Tongue (tissue), 2 donors: ENCODE measurements around the gene PWWP2A. TPM values are rescaled to one million over a fixed set of nuclear protein-coding genes. Genes with fewer than 3 reads are reported as not detected.
A peak's percentile ranks its signal among the peaks of the same experiment; 100 is the strongest.

Experiments
- DNase-seq: peaks from one replicate; pipeline ENCODE4 v3.0.0-alpha.2; 2015
- total RNA-seq: library from RNA; depleted of rRNA; stranded (reverse); fragments of >200 nt; gene quantifications from one replicate; pipeline ENCODE4 v1.2.3, GENCODE V29; 2014

Gene PWWP2A
- total RNA-seq, 1 donor from 2014 or later, result 25.6 TPM

- peak; percentile 28 for DNase-seq
These were observed 14.0 kb upstream of the PWWP2A start for GRCh38 chr5:160133071-160133917.

DNA sequence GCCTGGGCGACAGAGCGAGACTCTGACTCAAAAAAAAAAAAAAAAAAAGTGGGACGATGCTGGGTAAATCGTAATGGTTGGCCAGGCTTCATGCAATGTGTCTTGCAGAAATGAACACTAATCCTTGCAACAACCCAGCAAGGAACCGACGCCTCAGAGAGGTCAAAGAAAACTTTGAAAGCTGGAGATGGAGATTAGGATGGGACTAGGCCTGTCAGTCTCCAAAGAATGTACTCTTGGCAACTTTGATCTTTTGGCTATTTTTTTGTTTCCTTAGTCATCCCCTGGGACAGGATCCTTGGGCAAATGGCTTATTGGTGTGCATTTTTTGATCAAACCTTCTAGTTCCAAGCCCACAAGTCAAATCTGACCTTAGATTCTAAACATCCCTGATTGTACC is 10.6 kb upstream of the PWWP2A start:
- DNase-seq, result no peak

DNA sequence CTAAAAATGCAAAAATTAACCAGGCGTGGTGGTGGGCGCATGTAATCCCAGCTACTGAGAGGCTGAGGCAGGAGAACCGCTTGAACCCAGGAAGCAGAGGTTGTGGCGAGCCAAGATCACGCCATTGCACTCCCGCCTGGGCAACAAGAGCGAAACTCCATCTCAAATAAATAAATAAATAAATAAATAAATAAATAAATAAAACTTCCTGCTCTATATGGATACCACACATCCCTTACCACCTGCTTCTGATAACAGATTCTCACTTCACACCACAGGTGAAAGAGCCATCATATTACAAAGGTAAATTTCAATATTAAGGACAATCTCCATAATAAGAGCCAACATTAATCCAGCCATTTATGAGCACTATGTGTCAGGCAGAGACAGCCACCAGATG is 9.4 kb upstream of the PWWP2A start:
- DNase-seq, result no peak

DNA sequence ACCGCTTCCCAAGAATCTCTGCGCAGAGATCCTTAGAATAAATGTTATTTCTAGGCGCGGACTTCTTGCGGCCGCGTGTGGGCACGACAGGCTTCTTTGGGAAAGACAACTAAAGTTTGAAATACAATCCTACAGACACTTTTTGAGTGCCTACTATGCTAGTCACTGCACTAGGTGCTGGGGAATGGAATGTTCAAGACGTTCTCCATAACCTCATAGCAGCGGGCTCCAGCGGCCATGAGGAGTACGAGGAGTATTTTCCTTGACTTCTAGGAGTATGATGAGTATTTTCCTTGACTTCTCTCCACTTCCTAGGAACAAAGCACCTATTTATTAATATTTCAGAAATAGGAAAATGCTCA is 636 bp upstream of the PWWP2A start:
- DNase-seq, result no peak

DNA sequence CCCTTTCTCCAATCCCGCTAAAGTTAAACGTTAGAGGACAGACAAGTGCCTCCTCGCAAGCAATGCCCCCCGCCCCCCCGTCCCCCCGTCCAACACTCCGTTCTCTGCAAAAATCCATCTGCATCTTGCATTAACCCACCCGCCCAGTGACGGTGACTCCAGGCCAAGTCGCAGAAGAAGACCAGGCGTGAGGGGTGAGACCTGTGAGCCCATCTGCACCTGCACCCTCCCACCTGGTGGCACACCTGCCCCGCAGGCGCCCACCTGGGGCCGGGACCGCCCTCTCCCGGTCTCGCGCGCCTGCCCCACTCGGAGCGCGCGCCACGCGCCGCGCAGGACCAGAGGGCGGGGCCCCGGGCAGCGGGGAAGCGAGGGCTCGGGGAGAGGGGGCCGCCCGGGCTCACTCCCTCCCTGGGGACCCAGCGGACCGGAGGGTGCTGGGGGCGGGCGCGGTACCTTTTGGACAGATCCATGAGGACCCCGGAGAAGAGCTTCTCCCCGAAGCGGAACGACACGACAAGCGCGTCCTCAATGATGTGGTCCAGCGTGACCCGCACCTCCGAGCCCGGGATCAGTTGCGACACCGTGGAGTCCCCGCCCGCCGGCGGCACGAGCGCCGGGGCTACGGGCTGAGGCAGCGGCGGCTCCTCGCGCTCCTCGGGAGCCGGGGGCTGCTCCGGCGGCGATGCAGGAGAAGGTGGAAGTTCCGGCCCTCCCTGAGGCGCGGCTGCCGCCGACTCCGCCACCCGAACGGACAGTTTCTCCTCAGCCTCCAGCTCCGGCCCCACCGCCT is 705 bp downstream of the PWWP2A start:
- peak; percentile 53 for DNase-seq

DNA sequence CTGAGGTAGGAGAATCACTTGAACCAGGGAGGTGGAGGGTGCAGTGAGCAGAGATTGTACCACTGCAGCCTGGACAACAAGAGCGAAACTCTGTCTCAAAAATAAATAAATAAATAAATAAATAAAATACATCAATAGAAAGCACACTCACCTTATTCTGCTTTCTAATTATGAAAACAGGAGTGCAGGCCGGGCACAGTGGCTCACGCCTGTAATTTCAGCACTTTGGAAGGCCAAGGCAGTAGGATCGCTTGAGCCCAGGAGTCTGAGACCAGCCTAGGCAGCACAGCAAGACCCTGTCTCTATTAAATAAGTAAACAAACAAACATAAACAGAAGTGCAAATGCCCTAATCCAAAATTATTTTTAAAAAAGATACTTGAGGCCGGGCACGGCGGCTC is 2.3 kb downstream of the PWWP2A start:
- no peak for DNase-seq

GRCh38 chr5:160108124-160108523 is 11.1 kb downstream of the PWWP2A start:
- no peak for DNase-seq

DNA sequence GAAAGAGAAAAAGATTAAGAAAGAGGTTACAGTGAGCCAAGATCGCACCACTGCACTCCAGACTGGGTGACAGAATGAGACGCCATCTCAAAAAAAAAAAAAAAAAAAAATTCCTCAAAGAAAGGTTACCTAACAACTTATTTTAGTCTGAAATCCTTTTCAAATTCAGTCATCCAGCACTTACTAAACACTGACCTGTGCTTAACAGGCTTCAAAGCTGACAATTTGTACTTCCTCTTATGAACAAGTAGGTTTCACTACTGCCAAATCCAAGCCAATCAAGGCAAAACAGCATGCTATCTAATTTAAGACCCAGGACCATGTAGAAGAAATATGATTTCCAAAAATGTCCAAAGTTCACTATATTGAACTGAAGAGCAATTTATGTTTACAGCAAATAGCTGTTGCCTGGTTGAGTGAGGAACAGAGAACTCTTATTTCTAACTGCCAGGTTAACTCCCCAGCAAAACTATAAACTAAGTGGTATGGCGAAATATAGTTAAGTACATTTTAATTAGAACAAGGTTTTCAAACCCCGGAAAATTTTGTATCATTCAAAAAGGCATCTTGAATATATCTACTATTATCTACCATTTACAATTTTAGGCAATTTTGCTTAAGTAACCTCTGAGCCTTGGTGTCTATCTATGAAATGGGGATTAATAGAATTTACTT is 13.4 kb downstream of the PWWP2A start:
- DNase-seq, result no peak

GRCh38 chr5:160097991-160098390 is 21.3 kb downstream of the PWWP2A start:
- DNase-seq, result no peak

- no peak for DNase-seq
These were observed 23.1 kb downstream of the PWWP2A start for GRCh38 chr5:160096178-160096577.

DNA sequence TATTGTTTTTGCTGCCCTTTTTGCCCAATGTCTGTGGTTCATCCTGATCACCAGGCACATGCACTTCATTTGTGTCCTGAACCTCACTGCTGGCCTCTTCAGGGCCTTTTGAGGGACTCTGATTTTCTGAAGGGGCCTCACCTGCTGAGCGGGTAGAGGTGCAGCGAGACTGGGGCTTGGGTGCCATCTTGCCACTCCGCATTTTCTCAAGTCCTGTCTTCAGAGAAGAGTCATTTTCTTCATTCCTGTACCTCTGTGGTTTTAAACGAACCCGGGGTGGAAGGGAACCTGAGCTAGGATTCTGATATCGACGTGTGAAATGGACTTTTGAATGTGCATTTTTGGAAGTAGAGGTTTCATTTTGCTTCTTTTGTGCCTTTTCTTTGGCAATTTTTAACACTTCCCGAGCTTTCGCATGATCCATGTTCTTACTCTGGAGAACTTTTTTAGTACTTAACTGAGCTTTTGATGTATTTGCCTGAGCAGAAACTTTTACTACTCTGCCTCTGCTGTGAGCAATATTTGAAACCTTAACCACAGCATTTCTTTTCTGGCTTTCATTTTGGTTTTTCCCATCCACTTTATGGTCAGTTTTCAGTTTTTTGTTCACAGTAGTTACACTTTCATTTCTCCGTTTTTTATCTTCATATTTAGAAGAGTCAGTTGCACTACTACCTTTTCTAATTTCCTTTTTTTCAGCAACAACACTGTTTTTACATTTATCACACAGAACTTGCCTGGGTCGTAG is 26.1 kb downstream of the PWWP2A start:
- DNase-seq, result no peak

DNA sequence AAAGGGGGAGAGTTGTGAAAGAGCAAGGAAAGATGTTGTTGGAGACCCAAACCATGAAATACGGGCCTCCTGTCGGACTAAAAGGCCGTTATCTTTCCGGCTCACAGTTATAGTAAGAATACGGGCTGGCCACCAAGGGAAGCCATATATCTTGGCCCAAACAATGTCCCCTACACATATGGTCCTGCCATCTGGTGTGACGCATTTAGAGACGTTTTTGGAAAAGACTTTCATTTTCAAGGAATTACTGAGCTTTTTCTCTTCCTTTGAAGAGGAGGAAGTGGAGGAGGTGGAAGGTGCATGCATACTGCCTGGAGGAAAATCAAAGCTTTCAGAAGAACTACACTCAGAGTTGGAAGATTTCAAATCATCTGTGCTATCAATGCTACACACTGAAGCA is 26.7 kb downstream of the PWWP2A start:
- DNase-seq, result no peak

- DNase-seq, result no peak
These were observed 29.2 kb downstream of the PWWP2A start for GRCh38 chr5:160090059-160090458.

DNA sequence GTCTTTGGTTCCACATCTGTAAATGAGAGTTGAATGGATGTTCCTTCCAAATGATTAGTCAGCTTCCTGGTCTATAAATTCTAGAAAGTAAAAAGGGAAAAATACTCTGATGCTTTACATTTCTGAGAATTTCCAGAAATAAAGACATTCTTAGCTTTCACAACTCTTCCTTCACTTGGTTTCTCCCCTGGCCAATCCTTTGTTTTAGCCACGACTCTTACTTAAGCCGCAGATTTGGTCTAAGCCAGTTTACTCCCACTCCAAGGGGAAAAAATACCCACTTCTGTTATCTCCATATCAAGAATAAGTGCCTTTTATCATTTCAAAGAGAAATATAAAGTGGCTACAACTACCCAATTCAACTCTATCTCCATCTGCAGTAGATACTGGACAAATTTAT is 29.7 kb downstream of the PWWP2A start:
- no peak for DNase-seq

- no peak for DNase-seq
These were observed 30.4 kb downstream of the PWWP2A start for GRCh38 chr5:160088805-160089204.

- DNase-seq, result no peak
These were observed 32.1 kb downstream of the PWWP2A start for GRCh38 chr5:160087199-160087598.

GRCh38 chr5:160084144-160084543 is 35.1 kb downstream of the PWWP2A start:
- no peak for DNase-seq

- DNase-seq, result no peak
These were observed 35.7 kb downstream of the PWWP2A start for GRCh38 chr5:160083501-160083900.

GRCh38 chr5:160082614-160083500 is 36.4 kb downstream of the PWWP2A start:
- no peak for DNase-seq

GRCh38 chr5:160081495-160081894 is 37.8 kb downstream of the PWWP2A start:
- no peak for DNase-seq

DNA sequence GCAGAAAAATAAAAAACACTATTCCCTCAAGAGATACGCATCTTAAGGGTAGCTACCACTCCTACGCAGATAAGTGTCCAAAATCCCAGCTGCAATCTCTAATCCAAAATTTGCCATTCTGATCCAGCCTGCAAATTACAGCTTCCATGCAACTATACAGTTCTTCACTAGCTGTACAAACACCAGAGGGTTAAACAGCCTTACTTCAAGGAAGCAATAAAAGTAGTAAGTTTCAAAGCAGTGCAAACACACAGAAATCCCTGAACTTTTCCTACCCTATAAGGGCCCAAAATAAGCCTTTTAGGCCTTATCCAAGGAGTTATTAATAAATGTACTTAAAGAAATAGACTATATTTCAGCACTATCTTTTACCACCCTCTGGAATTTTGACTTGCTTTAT is 39.5 kb downstream of the PWWP2A start:
- DNase-seq, result no peak
